TTC549 (cell line): ENCODE data around the gene IGF2R.
"Not testable (repeated sequence)": the region's sequence is repeated elsewhere in the genome, so short reads cannot be mapped to it uniquely, and the experiment has no call there.

Experiments used
- FAIRE-seq: peaks from 2 replicates; lab custom pipeline; 2012; peaks lifted over from hg19 to GRCh38; lab: Jason Lieb, UNC

Gene IGF2R

GRCh38 chr6:159998538-159998937 lies 29.7 kb downstream of the IGF2R start:
- no peak for FAIRE-seq

- no peak for FAIRE-seq
These were observed 30.4 kb downstream of the IGF2R start for GRCh38 chr6:159999240-159999671.

- no peak for FAIRE-seq
These were observed 31.4 kb downstream of the IGF2R start for GRCh38 chr6:160000280-160000704.

DNA sequence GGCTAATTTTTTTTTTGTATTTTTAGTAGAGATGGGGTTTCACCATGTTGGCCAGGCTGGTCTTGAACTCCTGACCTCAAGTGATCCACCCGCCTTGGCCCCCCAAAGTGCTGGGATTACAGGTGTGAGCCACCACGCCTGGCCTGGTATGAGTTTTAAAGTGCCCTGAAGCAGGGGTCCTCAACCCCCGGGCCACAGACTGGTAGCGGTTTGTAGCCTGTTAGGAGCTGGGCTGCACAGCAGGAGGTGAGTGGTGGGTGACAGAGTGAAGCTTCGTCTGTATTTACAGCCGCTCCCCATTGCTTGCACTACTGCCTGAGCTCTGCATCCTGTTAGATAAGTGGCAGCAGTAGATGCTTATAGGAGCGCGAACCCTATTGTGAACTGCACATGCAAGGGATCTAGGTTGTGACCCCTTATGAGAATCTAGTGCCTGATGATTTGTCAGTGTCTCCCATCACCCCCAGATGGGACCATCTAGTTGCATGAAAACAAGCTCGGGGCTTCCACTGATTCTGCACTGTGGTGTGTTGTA lies 32.1 kb downstream of the IGF2R start:
- FAIRE-seq, result not testable (repeated sequence)

DNA sequence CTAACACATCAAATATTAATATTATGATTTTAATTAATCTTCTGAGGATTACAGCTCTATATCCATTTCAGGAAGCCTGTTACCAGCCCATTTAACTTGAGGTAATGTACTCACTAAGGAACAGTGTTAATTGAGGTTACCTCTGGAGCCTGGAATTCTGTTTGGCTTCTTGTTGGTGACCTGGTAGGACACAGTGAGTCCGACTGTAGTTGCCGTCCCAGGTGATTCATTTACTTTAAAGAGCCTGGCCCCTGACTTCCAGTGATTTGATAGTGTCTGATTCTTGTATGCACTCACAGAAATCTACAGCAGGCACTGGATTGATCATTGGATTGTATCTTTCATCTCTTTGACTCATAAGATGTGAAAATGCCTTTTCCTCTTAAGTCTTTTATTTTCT lies 34.0 kb downstream of the IGF2R start:
- FAIRE-seq, result no peak

- no peak for FAIRE-seq
These were observed 35.1 kb downstream of the IGF2R start for GRCh38 chr6:160004018-160004417.

DNA sequence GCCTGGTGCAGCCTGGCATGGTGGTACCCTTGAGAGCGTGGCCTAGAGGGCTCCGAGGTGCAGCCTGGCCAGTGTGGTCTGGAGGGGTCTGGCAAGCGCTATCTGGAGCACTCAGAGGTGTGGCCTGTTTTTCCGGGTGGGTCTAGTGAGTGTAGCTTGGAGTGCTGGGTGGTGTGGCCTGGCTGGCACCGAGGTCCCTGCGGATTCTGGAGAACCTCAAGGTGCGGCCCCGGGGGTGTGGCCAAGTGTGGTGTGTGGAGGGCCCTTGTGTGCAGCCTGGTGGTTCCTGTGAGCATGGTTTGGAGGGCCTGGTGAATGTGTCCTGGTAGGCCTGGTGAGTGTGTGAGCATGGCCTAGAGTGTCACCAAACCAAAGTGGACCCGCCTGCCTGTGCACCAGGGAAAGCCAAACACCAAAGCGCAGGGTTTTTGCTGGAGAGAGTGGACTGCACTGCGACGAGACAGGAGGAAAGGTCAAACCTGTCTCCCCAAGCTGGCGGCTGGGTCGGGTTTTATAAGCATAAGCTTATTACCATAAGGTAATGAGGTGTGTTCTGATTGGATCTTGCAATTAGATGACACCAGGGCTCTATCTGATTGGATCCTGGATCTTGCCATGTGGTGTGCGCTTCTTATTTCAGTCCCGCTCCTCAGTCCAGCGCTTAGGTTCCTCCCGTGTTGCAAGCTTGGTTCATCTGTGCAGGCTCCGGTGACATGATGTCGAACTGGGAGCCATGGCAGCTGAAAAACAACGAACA lies 35.7 kb downstream of the IGF2R start:
- no peak for FAIRE-seq

DNA sequence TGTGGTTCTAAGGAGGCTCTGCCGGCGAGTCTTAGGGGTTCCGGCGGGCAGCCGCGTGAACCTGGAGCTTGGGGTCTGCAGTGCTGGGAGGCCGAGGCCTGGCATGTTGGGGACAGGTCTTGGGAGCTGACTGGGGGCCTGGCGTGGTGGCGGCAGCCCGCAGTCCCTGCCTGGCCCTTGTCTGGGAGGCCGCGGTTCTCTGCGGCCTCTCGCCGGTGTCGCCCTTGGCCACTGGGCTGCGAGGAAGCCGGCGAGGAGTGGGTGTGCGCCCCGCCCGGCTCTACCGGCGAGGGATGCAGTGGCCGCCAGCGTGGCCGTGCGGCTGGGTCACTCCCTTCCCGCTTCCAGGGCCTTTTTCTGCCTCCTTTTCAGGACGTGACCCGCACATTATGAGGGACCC lies 36.3 kb downstream of the IGF2R start:
- no peak for FAIRE-seq

GRCh38 chr6:160005861-160006540 lies 37.1 kb downstream of the IGF2R start:
- FAIRE-seq, result no peak

DNA sequence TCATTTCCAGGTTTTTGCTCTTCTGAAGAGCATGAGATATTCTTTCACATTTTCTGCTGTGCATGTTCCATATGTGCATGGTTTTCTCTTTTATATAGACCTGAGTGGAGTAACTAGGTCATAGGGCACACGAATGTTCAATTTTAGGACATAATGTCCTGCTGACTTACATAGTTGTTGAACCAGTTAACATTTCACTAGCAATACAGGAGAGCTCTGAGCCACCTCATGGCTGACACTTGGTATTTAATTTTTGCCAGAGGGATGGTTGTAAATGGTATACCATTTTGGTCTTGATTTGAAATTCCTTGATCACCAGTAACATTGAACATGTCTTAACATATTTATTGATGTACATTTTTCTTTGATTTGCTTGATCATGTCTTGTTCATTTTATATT lies 38.3 kb downstream of the IGF2R start:
- no peak for FAIRE-seq

GRCh38 chr6:160007611-160008010 lies 38.7 kb downstream of the IGF2R start:
- no peak for FAIRE-seq

DNA sequence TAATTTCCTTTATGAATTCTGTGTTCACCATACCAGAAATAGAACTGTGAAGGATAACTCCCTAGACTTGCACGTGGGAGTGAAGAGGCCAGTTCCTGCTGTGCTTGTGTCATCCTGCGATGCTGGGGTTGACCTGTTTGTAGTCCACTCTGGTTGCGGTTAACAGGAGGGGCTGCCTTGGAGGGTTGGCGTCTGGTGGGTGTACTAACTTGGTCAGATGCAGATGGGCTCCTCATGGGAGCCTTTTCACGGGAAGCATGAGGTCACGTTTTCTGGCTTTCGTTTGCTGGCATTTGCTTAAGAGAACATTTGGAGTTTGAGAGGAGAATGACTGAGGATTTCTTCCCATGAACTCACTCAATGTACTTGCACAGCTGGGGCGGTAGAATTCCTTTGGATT lies 41.2 kb downstream of the IGF2R start:
- no peak for FAIRE-seq

GRCh38 chr6:160013987-160014868 lies 45.3 kb downstream of the IGF2R start:
- no peak for FAIRE-seq

- no peak for FAIRE-seq
These were observed 45.9 kb downstream of the IGF2R start for GRCh38 chr6:160014869-160015182.

DNA sequence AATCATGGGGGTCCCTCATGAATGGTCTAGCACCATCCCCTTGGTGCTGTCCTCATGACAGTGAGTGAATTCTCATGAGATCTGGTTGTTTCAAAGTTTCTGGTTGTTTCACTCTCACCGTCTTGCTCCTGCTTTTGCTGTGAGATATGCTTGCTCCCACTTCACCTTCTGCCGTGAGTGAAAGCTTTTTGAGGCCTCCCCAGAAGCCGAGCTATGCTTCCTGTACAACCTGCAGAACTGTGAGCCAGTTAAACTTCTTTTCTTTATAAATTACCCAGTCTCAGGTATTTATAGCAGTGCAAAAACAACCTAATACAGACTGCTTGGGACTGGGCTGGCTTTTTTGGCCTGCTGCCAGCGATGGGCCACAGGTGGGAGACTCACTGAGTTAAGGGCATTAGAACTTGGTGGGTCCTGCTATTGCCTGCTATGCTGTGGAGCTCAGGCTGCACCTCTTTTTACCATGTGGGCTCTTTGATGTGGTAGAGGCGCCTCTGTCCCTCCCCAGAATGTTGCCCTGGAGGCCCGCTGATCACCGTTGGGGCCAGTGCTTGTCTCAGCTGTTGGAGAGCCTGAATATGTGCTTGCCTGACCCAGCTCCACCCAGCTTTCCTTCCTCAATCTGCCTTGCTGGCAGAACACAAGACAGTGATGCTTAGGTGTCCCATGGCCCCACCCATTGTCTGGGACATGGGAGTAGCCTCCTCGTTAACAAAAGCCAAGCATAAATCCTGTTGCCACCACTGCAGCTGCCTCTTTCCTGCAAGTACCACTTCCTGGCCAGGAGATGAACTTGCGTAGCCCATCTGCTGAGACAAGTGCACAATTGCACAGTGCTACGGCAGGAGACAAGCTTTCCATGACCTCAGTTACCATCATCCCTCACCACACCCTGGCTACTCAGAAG lies 47.1 kb downstream of the IGF2R start:
- FAIRE-seq, result no peak

DNA sequence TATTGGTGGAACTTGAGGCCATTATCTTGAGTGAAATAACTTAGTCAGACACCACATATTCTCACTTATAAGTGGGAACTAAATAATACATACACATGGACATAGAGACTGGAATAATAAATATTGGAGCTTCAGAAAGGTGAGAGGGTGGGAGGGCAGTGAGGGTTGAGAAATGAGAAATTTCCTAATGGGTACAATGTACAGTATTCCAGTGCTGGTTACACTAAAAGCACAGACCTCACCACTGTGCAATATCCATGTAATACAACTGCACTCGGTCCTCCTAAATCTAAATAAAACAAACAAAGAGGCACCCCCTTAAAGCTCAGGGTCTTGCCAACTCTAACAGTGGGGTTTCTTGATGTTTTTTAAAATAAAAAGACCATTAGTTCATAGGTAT lies 53.2 kb downstream of the IGF2R start:
- FAIRE-seq, result no peak

- no peak for FAIRE-seq
These were observed 53.9 kb downstream of the IGF2R start for GRCh38 chr6:160022793-160023192.

DNA sequence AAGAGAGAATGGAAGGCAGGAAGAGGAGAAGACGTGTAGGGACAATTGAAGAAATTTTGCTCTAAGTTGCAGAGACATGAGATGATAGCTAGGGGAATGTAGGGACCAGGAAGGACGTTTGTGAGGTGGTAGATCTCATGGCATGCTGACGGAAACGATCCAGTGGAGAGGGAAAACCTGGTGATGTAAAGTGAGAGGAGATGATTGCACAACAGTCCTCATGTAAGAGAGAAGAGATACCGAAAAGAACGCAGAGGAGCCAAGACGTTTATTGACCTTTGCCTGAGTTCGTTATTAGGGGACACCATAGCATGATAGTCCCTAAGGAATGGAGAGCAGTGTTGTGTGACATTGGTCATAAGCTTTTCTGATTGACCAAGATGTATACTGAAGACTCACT lies 55.3 kb downstream of the IGF2R start:
- no peak for FAIRE-seq

GRCh38 chr6:160027076-160027475 lies 58.2 kb downstream of the IGF2R start:
- no peak for FAIRE-seq

DNA sequence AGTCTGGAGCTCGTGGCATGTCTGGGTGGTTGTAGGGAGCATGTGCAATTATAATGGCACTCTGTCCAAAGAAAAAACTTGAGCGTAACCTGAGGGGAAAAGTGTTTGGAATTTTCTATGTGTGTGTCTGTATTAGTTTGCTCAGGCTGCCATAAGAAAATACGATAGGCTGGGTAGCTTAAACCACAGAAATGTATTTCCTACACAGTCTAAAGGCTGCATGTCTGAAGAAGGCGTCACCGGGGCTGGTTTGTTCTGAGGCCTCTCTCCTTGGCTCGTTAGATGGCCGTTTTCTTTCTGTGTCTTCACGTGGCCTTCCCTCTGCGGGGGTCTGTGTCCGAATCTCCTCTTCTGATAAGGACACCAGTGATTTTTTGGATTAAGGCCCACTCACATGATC lies 59.0 kb downstream of the IGF2R start:
- FAIRE-seq, result no peak

GRCh38 chr6:160028487-160029275 lies 59.8 kb downstream of the IGF2R start:
- no peak for FAIRE-seq
